Activated T-cell treated with anti-CD3 and anti-CD28 coated beads for 1 hour (primary cell): ENCODE data around the gene CCPG1.
A peak's percentile ranks its signal among the peaks of the same experiment; 100 is the strongest.
"Not testable (repeated sequence)": the region's sequence is repeated elsewhere in the genome, so short reads cannot be mapped to it uniquely, and the experiment has no call there.

Experiments
- DNase-seq: peaks from one replicate; pipeline ENCODE4 v3.0.0-alpha.2; 2020; ENCODE audit warnings: low read depth

Gene CCPG1

GRCh38 chr15:55408012-55408928, at the start of gene CCPG1, which contains the start of gene PIERCE2:
Gene CCPG1, minus strand, starts transcription at chr15:55408359. Its CDS starts 18,935 bp downstream, at chr15:55389424.
Gene PIERCE2, plus strand, starts transcription at chr15:55408495. Its CDS starts 274 bp downstream, at chr15:55408769.
- peak; percentile 72 for DNase-seq

DNA sequence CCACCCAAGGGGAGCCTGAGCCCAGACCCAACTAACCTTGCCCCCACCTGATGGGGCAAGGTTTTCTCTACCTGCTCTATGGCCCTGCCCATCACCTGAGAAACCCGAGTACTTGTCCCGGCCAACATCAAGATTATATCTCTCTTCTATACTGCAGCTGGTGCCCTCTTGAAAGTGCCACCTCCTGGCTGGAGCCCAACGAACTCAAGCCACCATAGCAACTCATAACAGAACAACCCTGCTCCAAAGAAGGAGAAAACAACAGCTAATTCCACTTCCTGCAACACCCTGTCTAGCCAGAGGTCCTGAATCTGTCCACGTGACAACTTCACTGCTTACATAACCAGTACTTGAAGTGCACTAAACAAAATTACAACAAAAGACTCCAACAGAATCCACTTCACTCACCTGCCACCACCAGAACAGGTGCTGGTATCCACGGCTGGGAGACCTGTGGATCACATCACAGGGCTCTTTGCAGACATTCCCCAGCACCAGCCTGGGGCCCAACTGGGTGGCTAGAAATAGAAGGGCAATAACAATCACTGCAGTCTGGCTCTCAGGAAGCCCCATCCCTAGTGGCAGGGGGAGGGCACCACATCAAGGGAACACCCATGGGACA, 49.4 kb upstream of the CCPG1 start:
- DNase-seq = no peak

GRCh38 chr15:55447030-55447394, 38.9 kb upstream of the CCPG1 start:
- DNase-seq = not testable (repeated sequence)

- DNase-seq = not testable (repeated sequence)
Observed at GRCh38 chr15:55446379-55447029, 38.3 kb upstream of the CCPG1 start.

DNA sequence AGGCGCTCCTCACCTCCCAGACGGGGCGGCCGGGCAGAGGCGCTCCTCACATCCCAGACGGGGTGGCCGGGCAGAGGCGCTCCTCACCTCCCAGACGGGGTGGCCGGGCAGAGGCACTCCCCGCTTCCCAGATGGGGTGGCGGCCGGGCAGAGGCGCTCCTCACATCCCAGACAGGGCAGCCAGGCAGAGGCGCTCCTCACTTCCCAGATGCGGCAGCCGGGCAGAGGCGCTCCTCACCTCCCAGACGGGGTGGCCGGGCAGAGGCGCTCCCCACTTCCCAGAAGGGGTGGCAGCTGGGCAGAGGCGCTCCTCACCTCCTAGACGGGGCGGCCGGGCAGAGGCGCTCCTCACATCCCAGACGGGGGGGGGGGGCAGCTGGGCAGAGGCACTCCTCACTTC, 37.8 kb upstream of the CCPG1 start:
- not testable (repeated sequence) for DNase-seq

- not testable (repeated sequence) for DNase-seq
Observed at GRCh38 chr15:55443141-55443540, 35.0 kb upstream of the CCPG1 start.

GRCh38 chr15:55434989-55435825, 27.0 kb upstream of the CCPG1 start:
- no peak for DNase-seq

DNA sequence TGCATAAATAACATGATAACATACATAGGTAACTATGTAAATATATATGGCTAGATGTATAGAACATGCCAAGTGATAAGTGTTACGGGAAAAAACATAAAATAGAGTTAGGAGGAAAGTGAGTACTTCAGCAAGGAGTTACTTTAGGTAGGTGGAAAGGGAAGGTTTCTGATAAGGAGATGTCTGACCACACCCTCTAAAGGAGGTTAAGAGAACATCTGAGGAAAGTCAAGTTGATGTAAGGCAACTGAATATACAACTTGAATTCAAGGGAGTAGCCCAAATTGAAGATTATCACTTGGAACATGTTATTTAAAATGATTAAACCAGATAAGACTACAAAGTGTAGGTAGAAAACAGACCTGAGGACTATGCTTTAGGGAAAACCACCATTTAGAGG, 13.9 kb upstream of the CCPG1 start:
- DNase-seq = no peak

DNA sequence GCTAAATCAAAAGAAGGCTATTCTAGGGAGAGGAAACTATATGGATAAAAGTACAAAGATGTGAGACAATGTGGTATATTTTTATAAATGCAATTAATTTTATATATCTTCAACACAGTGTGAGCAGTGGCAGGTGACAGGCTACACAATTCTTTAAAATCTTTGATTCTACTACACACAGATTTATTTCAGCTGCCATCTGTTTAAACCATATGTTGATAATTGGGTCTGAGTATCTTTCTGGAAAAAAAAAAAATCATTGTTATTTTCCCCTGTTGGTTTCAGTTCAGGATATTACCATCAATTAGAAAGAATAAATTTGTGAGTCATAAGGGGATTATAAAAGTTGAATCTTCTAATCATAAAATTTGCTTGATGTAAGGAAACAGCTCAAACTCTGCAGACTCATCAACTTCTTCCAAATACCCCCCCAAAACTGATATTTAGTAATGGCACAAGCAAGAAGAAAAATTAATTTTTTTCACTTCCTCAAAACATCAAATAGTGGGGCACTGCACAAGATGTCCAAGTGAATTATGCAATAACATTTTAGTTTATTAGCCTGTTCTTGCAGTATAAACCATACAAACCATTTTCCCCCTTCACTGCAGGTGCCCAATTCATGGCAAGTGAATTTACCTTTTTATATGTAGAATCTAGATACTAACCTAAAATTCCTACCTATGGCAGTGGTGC, 12.2 kb upstream of the CCPG1 start:
- DNase-seq = no peak

GRCh38 chr15:55417678-55418077, 9.5 kb upstream of the CCPG1 start:
- DNase-seq = not testable (repeated sequence)

GRCh38 chr15:55408976-55409375, 817 bp upstream of the CCPG1 start:
- not testable (repeated sequence) for DNase-seq

GRCh38 chr15:55407498-55408011, 604 bp downstream of the CCPG1 start:
- DNase-seq = no peak

GRCh38 chr15:55403531-55403930, 4.6 kb downstream of the CCPG1 start:
- no peak for DNase-seq

DNA sequence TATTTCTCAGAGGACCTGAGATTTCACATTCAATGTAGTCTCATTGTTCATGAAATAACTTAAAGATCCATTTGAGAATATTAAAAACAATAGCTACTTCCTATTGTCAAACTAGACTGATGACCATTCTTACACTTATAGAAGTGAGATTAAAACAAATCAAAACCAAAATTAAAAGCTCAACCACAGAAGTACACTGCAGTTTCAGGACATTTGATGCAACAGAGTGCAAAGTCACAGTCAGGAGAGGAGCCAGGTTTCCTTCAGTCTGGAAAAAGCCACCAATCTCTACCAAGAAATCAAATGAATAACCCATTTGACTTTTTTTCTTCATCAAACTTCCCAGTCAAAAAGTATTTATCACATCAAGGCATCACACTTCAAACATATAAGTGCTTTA, 5.5 kb downstream of the CCPG1 start:
- DNase-seq = no peak

DNA sequence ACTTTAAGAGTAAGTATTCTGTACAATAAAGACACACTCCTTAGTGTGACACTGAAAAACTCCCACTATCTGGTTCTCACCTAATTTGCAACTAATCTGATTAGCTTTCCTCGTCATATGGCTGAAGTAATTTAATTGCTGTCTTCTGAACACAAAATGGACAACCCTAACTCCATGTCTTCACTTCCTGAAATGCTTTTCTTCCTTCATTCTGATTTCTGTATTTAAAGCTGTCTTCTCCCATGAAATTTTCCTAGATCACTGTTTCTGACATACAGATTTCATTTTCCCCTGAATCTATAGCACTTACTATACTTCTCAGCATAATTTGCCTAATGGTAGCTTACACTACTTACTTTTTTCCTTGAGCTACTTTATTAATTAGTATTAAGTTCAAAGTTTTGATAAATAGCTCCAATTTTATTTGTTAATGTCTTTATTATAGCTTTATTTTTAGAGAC, 6.3 kb downstream of the CCPG1 start:
- no peak for DNase-seq

GRCh38 chr15:55400050-55400449, 8.1 kb downstream of the CCPG1 start:
- DNase-seq = not testable (repeated sequence)

DNA sequence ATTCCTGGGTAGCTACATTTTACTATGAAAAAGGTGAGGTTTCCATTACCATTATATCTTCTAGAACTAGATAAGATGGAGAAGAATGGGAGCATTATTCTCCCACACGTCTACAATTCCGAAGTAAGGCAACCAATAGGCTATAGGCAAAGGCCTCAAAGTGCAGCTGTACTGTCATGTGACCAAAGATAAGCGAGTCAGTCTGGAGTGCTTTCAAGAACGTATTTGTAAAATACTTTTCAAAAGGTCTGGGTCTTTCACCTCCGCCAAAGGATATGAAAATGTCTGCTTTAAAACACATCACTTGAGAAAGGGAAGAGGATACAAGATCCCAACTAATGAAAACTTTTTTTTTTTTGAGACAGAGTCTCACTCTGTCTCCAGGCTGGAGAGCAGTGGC, 9.9 kb downstream of the CCPG1 start:
- DNase-seq = no peak

DNA sequence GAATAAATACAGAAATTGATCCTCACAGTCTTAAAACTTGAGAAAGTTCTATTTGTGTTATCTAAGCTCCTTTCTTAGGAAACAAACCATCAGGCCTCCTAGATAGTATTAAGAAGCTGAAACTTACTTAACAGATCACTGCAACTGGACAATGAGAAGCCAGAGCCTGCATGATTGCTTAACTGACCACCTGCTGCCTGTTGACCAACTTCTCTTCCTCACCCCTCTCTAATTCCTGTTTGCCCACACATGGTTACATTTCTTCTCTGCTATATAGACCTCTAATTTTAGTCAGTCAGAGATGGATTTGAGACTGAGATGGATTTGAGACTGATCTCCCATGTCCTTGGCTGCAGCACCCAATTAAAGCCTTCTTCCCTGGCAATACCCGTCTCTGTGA, 13.5 kb downstream of the CCPG1 start:
- no peak for DNase-seq

GRCh38 chr15:55389264-55389607, 18.9 kb downstream of the CCPG1 start:
- DNase-seq = no peak

DNA sequence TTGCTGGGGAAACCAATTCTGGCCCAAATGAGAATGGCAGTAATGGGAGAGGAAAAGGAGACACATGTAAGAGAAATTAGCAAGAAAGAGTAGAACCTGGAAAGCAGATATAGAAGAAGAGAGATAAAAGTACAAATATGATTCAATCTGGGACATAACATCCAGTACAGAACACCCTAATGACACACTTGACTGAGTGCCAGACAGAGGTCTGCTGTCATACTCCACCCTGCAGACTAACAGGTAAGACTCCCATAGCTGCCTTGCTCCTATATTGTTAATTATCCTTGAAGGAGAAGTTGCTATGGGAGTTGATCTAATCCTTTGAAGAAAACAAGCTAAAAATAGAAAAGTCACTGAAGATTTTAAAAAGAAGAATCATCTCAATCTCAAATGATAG, 21.1 kb downstream of the CCPG1 start:
- DNase-seq = no peak

DNA sequence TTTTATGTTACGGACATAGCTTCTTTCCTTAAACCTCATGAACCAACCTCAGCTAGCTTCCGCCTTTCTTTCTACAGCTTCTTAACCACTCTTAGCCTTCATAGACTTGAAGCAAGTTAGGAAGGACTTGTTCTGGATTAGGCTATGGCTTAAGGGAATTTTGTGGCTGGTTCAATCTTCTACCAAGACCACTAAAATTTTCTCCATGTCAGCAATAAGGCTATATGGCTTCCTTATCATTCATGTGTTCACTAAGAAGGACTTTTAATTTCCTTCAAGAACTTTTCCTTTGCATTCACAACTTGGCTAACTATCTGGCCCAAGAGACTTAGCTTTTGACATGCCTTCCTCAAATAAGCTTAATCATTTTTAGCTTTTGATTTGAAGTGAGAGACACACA, 24.5 kb downstream of the CCPG1 start:
- DNase-seq = no peak
